Fibroblast of lung (primary cell): Measurements from ENCODE around the gene PPP2R5C.

Experiments used
- EZH2 ChIP-seq: IDR thresholded peaks from 2 replicates; pipeline ENCODE4 v1.5.1; 2012; ENCODE audit warnings: low read length, control low read depth, mild to moderate bottlenecking; ENCODE audit errors: missing control alignments
- TF ChIP-seq, protein P1 (sequence below), 2 donors: IDR thresholded peaks in 1 of 2; conservative IDR thresholded peaks in 1 of 2; 1 replicate in 1 of 2; 2 replicates in 1 of 2; pipeline ENCODE4 v1.5.1; 2011 to 2012; ENCODE audit warnings: low read length in 2 of 2, control low read depth in 1 of 2, inconsistent platforms in 1 of 2, low read depth in 1 of 2, mild to moderate bottlenecking in 1 of 2

- TF ChIP-seq, protein P1, sequence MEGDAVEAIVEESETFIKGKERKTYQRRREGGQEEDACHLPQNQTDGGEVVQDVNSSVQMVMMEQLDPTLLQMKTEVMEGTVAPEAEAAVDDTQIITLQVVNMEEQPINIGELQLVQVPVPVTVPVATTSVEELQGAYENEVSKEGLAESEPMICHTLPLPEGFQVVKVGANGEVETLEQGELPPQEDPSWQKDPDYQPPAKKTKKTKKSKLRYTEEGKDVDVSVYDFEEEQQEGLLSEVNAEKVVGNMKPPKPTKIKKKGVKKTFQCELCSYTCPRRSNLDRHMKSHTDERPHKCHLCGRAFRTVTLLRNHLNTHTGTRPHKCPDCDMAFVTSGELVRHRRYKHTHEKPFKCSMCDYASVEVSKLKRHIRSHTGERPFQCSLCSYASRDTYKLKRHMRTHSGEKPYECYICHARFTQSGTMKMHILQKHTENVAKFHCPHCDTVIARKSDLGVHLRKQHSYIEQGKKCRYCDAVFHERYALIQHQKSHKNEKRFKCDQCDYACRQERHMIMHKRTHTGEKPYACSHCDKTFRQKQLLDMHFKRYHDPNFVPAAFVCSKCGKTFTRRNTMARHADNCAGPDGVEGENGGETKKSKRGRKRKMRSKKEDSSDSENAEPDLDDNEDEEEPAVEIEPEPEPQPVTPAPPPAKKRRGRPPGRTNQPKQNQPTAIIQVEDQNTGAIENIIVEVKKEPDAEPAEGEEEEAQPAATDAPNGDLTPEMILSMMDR (conservative IDR thresholded peaks at IDR 0.05 in 1 of 2, IDR thresholded peaks at IDR 0.05 in 1 of 2; ENCODE audit: low read depth in 1 of 2, low read length in 2 of 2), result no peak
- TF ChIP-seq EZH2, result no peak
Measured at GRCh38 chr14:101961746-101962502, 200.4 kb downstream of the PPP2R5C start.
